PC-3 (cell line): Measurements from ENCODE around the gene NXPH2. TPM values are rescaled to one million over a fixed set of nuclear protein-coding genes. Genes with fewer than 3 reads are reported as not detected.

Source experiments
- ATAC-seq: fragments of 200-7000 bp; cut with Tn5 transposase; 2 replicates; pipeline ENCODE4 v1.9.1; 2020; ENCODE audit warnings: mild to moderate bottlenecking, moderate library complexity
- BruUV-seq: library from RNA; stranded (reverse); fragments of 400-500 nt; replicated peaks from 2 replicates; lab custom pipeline; 2021; lab: Mats Ljungman, UMichigan
- CTCF ChIA-PET: fragments of 300-600 bp; sonication (Branson Sonifier 250); formaldehyde crosslinking; loops from one replicate; lab custom pipeline; 2022; ENCODE audit warnings: antibody characterized with exemption; lab: Charles Lee
- POLR2A ChIA-PET: fragments of 300-600 bp; sonication (Branson Sonifier 250); formaldehyde crosslinking; loops from one replicate; lab custom pipeline; 2022; ENCODE audit warnings: antibody characterized with exemption; ENCODE audit not compliant: unreplicated experiment; lab: Charles Lee
- DNase-seq: peaks from one replicate; pipeline ENCODE4 v3.0.0-alpha.2; 2015
- H2AFZ ChIP-seq: fragments of 300-600 bp; sonication (generic); 2 replicates; pipeline ENCODE4 v1.6.0; 2016; ENCODE audit warnings: antibody characterized with exemption, low read length
- H3F3A ChIP-seq: fragments of 300-600 bp; sonication (generic); one replicate; pipeline ENCODE4 v1.6.0; 2017; ENCODE audit warnings: antibody characterized with exemption, low read length, control low read depth, mild to moderate bottlenecking; ENCODE audit not compliant: unreplicated experiment
- H3K27ac ChIP-seq: fragments of 300-600 bp; sonication (generic); 2 replicates; pipeline ENCODE4 v1.5.1; 2016; ENCODE audit warnings: mild to moderate bottlenecking, low read length
- H3K27me3 ChIP-seq: fragments of 300-600 bp; sonication (generic); 2 replicates; pipeline ENCODE4 v1.6.1; 2016; ENCODE audit warnings: low read length, mixed read lengths
- H3K36me3 ChIP-seq: fragments of 300-600 bp; sonication (generic); 2 replicates; pipeline ENCODE4 v1.6.1; 2016; ENCODE audit warnings: low read depth, mixed run types, low read length, mixed read lengths
- H3K4me1 ChIP-seq: fragments of 300-600 bp; sonication (generic); 2 replicates; pipeline ENCODE4 v1.5.1; 2016; ENCODE audit warnings: low read length; ENCODE audit not compliant: insufficient read depth
- H3K4me2 ChIP-seq: fragments of 300-600 bp; sonication (generic); 2 replicates; pipeline ENCODE4 v1.6.0; 2016; ENCODE audit warnings: low read length
- H3K4me3 ChIP-seq: fragments of 300-600 bp; sonication (generic); 2 replicates; pipeline ENCODE4 v1.5.1; 2016; ENCODE audit warnings: mild to moderate bottlenecking, low read length, mixed read lengths
- H3K79me2 ChIP-seq: fragments of 300-600 bp; sonication (generic); 2 replicates; pipeline ENCODE4 v1.6.1; 2017; ENCODE audit warnings: low read length, mixed read lengths
- H3K9ac ChIP-seq: fragments of 300-600 bp; sonication (generic); 2 replicates; pipeline ENCODE4 v1.6.0; 2016; ENCODE audit warnings: mild to moderate bottlenecking, low read length
- H3K9me2 ChIP-seq: fragments of 300-600 bp; sonication (generic); replicated peaks from 2 replicates; pipeline ENCODE4 v1.6.1; 2016; ENCODE audit warnings: mixed run types, low read length, mixed read lengths
- H3K9me3 ChIP-seq: fragments of 300-600 bp; sonication (generic); 2 replicates; pipeline ENCODE4 v1.6.1; 2016; ENCODE audit warnings: low read length, mixed read lengths
- H4K20me1 ChIP-seq: fragments of 300-600 bp; sonication (generic); 2 replicates; pipeline ENCODE4 v1.6.1; 2016; ENCODE audit warnings: low read length, mixed read lengths
- CTCF ChIP-seq: fragments of 300-600 bp; sonication (generic); conservative IDR thresholded peaks from 2 replicates; pipeline ENCODE4 v1.5.1; 2017; ENCODE audit warnings: antibody characterized with exemption, low read depth, mild to moderate bottlenecking, low read length
- EZH2 ChIP-seq: fragments of 300-600 bp; sonication (generic); IDR thresholded peaks from one replicate; pipeline ENCODE4 v1.6.1; 2017; ENCODE audit warnings: antibody characterized with exemption, mild to moderate bottlenecking, low read length; ENCODE audit not compliant: unreplicated experiment
- EZH2phosphoT487 ChIP-seq: fragments of 300-600 bp; sonication (generic); IDR thresholded peaks from 2 replicates; pipeline ENCODE4 v1.6.1; 2018; ENCODE audit warnings: mild to moderate bottlenecking, antibody characterized with exemption, low read length, borderline replicate concordance
- intact Hi-C: fragments of 100-400 bp; cut with micrococcal nuclease; formaldehyde crosslinking; loops from 2 replicates; pipeline ENCODE4 v1.9.0; 2023
- total RNA-seq: library from RNA; depleted of rRNA; stranded (reverse); fragments of >200 nt; gene quantifications from 2 replicates; pipeline ENCODE4 v1.2.3, GENCODE V29; 2014

NXPH2 gene
- total RNA-seq, 1 experiment from 2014 or later: not detected

- Histone ChIP-seq H3K4me1 (no peaks in the 10 kb centered on the region), H3K27ac (no peak overlapping the region), H3K4me2 (no peak overlapping the region), H4K20me1 (no peaks in the 10 kb centered on the region), H3K79me2 (no peaks in the 10 kb centered on the region), H3K4me3 (no peak overlapping the region), H3K9me2 (no peaks in the 10 kb centered on the region), H3F3A (no peaks in the 10 kb centered on the region), H3K9ac (no peak overlapping the region), H3K9me3 (no peaks in the 10 kb centered on the region), H3K27me3 (no peaks in the 10 kb centered on the region), H3K36me3 (no peaks in the 10 kb centered on the region), H2AFZ (no peak overlapping the region)
- ATAC-seq (no peak), DNase-seq (no peak)
- intact Hi-C loops: loop anchor here (5.0 kb wide), 1 partner anchor 101 kb away; no protein-coding TSS in a partner anchor
- BruUV-seq: no TSS peak
- POLR2A ChIA-PET: no interaction called here
- CTCF ChIA-PET: no interaction called here
- no peak for TF ChIP-seq EZH2
- no peak for TF ChIP-seq EZH2phosphoT487
- TF ChIP-seq CTCF: no peak
These were observed 53.5 kb downstream of the NXPH2 start for GRCh38 chr2:138726681-138727080.

- H4K20me1 ChIP-seq: no peaks in the 10 kb centered on the region
- no peaks in the 10 kb centered on the region for H3K27me3 ChIP-seq
- H3K4me3 ChIP-seq: no peak overlapping the region
- no peaks in the 10 kb centered on the region for H3K36me3 ChIP-seq
- H3K79me2 ChIP-seq: no peaks in the 10 kb centered on the region
- ATAC-seq: no peak
- H3K27ac ChIP-seq: no peak overlapping the region
- H3F3A ChIP-seq: no peaks in the 10 kb centered on the region
- no peaks in the 10 kb centered on the region for H3K4me1 ChIP-seq
- no peak overlapping the region for H3K9ac ChIP-seq
- BruUV-seq: no TSS peak
- no peaks in the 10 kb centered on the region for H3K9me2 ChIP-seq
- no peak for DNase-seq
- ChIA-PET CTCF (no interaction called here), POLR2A (interaction anchor here (0.7 kb wide), 1 partner anchor 551 kb away, joined by 3 read pairs; no protein-coding TSS in a partner anchor)
- no peak overlapping the region for H3K4me2 ChIP-seq
- H3K9me3 ChIP-seq: no peaks in the 10 kb centered on the region
- intact Hi-C loops: loop anchor here (5.0 kb wide), 1 partner anchor 102 kb away; no protein-coding TSS in a partner anchor
- H2AFZ ChIP-seq: no peak overlapping the region
- no peak for TF ChIP-seq CTCF
- TF ChIP-seq EZH2: no peak
These were observed 55.3 kb downstream of the NXPH2 start for GRCh38 chr2:138724729-138725459.

DNA sequence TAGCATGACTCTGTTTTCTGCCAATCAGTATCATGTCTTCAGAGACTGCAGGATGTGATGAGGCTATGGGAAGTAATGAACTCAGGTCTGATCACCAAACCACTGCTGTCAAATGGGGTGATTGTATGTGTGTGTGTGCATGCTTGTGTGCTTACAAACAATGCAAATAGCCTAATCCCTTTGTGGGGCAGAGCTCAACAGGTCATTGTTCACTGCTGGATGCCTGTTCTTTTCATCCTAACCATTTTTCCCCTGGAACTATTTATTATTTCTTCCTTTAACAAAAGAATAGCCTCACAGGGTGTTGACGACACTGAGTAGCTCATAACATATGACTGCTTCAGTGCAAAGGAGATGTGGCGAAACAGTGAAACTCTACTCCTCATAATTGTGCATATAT is 55.9 kb downstream of the NXPH2 start:
- H3K4me2 ChIP-seq: no peak overlapping the region
- no peaks in the 10 kb centered on the region for H3K9me3 ChIP-seq
- no peaks in the 10 kb centered on the region for H3K27me3 ChIP-seq
- ChIA-PET CTCF (no interaction called here), POLR2A (no interaction called here)
- no peak overlapping the region for H2AFZ ChIP-seq
- ATAC-seq: no peak
- BruUV-seq: no TSS peak
- no peaks in the 10 kb centered on the region for H3K79me2 ChIP-seq
- H3K9ac ChIP-seq: no peak overlapping the region
- no peak for DNase-seq
- intact Hi-C loops: no loop called here
- no peaks in the 10 kb centered on the region for H3K9me2 ChIP-seq
- H3K4me3 ChIP-seq: no peak overlapping the region
- no peak overlapping the region for H3K27ac ChIP-seq
- H4K20me1 ChIP-seq: no peaks in the 10 kb centered on the region
- H3K4me1 ChIP-seq: no peaks in the 10 kb centered on the region
- H3F3A ChIP-seq: no peaks in the 10 kb centered on the region
- no peaks in the 10 kb centered on the region for H3K36me3 ChIP-seq
- no peak for TF ChIP-seq CTCF
- TF ChIP-seq EZH2: no peak
- TF ChIP-seq EZH2phosphoT487: no peak
